Caco-2 (cell line): ENCODE data around the gene KIRREL3. TPM values are rescaled to one million over a fixed set of nuclear protein-coding genes. Genes with fewer than 3 reads are reported as not detected.

ENCODE experiments used
- BruUV-seq: library from RNA; stranded (reverse); fragments of 400-500 nt; replicated peaks from 2 replicates; lab custom pipeline; 2021; lab: Mats Ljungman, UMichigan
- CTCF ChIA-PET: fragments of 300-600 bp; sonication (Branson Sonifier 250); formaldehyde crosslinking; loops from one replicate; lab custom pipeline; 2022; ENCODE audit warnings: antibody characterized with exemption; lab: Charles Lee
- POLR2A ChIA-PET: fragments of 300-600 bp; sonication (Branson Sonifier 250); formaldehyde crosslinking; loops from one replicate; lab custom pipeline; 2022; ENCODE audit warnings: antibody characterized with exemption; lab: Charles Lee
- DNase-seq, 2 experiments: peaks; one replicate each; pipeline versions ENCODE4 v3.0.0 to v3.0.0-alpha.2; 2020 to 2022
- H3K27me3 ChIP-seq: replicated peaks from 2 replicates; pipeline ENCODE4 v1.6.0; 2011; ENCODE audit warnings: low read length; ENCODE audit not compliant: control insufficient read depth, insufficient read depth
- H3K36me3 ChIP-seq: 2 replicates; pipeline ENCODE4 v1.5.1; 2011; ENCODE audit warnings: low read length; ENCODE audit not compliant: control insufficient read depth, insufficient read depth
- H3K4me1 ChIP-seq: fragments of 250-450 bp; sonication (Bioruptor Pico); 2 replicates; pipeline ENCODE4 v1.5.1; 2020; ENCODE audit warnings: mild to moderate bottlenecking
- H3K4me3 ChIP-seq: 2 replicates; pipeline ENCODE4 v1.5.1; 2011; ENCODE audit warnings: low read depth, mild to moderate bottlenecking, control low read depth, low read length
- H3K9me3 ChIP-seq: fragments of 250-450 bp; sonication (Bioruptor Pico); 2 replicates; pipeline ENCODE4 v1.5.1; 2020; ENCODE audit warnings: mild to moderate bottlenecking, moderate library complexity
- H3K27ac Mint-ChIP-seq: one replicate; pipeline ENCODE4 v1.8.0; 2022; ENCODE audit warnings: mixed read lengths; ENCODE audit not compliant: unreplicated experiment
- H3K27me3 Mint-ChIP-seq: one replicate; pipeline ENCODE4 v1.8.0; 2022; ENCODE audit warnings: mixed read lengths; ENCODE audit not compliant: insufficient read depth, unreplicated experiment
- H3K36me3 Mint-ChIP-seq: one replicate; pipeline ENCODE4 v1.8.0; 2022; ENCODE audit warnings: mild to moderate bottlenecking, mixed read lengths; ENCODE audit not compliant: insufficient read depth, unreplicated experiment
- H3K4me1 Mint-ChIP-seq: one replicate; pipeline ENCODE4 v1.8.0; 2022; ENCODE audit warnings: low read depth, mixed read lengths; ENCODE audit not compliant: unreplicated experiment
- H3K4me3 Mint-ChIP-seq: one replicate; pipeline ENCODE4 v1.8.0; 2022; ENCODE audit warnings: mild to moderate bottlenecking, moderate library complexity, mixed read lengths; ENCODE audit not compliant: unreplicated experiment
- H3K9me3 Mint-ChIP-seq: one replicate; pipeline ENCODE4 v1.8.0; 2022; ENCODE audit warnings: mixed read lengths; ENCODE audit not compliant: unreplicated experiment
- intact Hi-C: fragments of 100-400 bp; cut with micrococcal nuclease; formaldehyde crosslinking; loops from one replicate; pipeline ENCODE4 v1.10.0; 2022; ENCODE audit not compliant: unreplicated experiment
- total RNA-seq: library from RNA; stranded (reverse); gene quantifications from 2 replicates; pipeline ENCODE4 v1.2.3, GENCODE V29; 2022
- TF ChIP-seq, protein P1 (sequence below), 2 experiments: fragments of 200-600 bp in 1 of 2; IDR thresholded peaks; 1 replicate in 1 of 2; 2 replicates in 1 of 2; pipeline versions ENCODE4 v1.5.1 to v1.8.0; 2011 to 2022; ENCODE audit warnings: antibody characterized with exemption in 1 of 2, control low read depth in 1 of 2, inconsistent platforms in 1 of 2, low read depth in 1 of 2, low read length in 1 of 2, mild to moderate bottlenecking in 1 of 2, moderate library complexity in 1 of 2; ENCODE audit not compliant: insufficient read depth in 1 of 2, severe bottlenecking in 1 of 2, unreplicated experiment in 1 of 2

The KIRREL3 gene
- total RNA-seq, 1 experiment from 2014 or later: not detected

DNA sequence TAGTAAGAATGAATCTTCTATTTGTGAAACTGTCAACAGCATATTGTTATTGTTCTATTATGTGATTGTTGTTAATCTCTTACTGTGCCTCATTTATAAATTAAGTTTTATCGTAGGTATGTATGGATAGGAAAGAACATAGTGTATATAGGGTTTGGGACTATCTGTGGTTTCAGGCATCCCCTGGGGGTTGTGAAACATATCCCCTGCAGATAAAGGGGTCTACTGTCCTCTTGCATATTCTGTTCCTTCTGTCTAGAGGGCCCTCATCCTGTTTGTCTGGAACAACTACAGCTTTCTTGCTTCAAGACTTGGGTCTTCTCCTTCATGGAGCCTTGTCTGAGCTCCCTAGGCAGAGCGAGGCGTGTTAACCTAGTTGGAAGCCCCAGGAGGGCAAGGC is 159.6 kb downstream of the KIRREL3 start:
- no peaks in the 10 kb centered on the region for H3K36me3 ChIP-seq
- no peaks in the 10 kb centered on the region for H3K9me3 Mint-ChIP-seq
- H3K4me1 ChIP-seq: no peaks in the 10 kb centered on the region
- H3K4me3 Mint-ChIP-seq: no peak overlapping the region
- POLR2A ChIA-PET: no interaction called here
- peaks cover 18% of the 10 kb centered on the region for H3K27me3 Mint-ChIP-seq
- CTCF ChIA-PET: no interaction called here
- no peak overlapping the region for H3K4me3 ChIP-seq
- H3K9me3 ChIP-seq: no peaks in the 10 kb centered on the region
- intact Hi-C loops: no loop called here
- H3K36me3 Mint-ChIP-seq: no peaks in the 10 kb centered on the region
- peaks cover 1% of the 10 kb centered on the region; the same call in 1 of the 2 replicates for H3K27me3 ChIP-seq
- no TSS peak for BruUV-seq
- H3K4me1 Mint-ChIP-seq: no peaks in the 10 kb centered on the region
- no peak overlapping the region for H3K27ac Mint-ChIP-seq
- TF ChIP-seq, protein P1, sequence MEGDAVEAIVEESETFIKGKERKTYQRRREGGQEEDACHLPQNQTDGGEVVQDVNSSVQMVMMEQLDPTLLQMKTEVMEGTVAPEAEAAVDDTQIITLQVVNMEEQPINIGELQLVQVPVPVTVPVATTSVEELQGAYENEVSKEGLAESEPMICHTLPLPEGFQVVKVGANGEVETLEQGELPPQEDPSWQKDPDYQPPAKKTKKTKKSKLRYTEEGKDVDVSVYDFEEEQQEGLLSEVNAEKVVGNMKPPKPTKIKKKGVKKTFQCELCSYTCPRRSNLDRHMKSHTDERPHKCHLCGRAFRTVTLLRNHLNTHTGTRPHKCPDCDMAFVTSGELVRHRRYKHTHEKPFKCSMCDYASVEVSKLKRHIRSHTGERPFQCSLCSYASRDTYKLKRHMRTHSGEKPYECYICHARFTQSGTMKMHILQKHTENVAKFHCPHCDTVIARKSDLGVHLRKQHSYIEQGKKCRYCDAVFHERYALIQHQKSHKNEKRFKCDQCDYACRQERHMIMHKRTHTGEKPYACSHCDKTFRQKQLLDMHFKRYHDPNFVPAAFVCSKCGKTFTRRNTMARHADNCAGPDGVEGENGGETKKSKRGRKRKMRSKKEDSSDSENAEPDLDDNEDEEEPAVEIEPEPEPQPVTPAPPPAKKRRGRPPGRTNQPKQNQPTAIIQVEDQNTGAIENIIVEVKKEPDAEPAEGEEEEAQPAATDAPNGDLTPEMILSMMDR (IDR thresholded peaks at IDR 0.05; ENCODE audit: insufficient read depth in 1 of 2, low read depth in 1 of 2, low read length in 1 of 2, severe bottlenecking in 1 of 2, unreplicated experiment in 1 of 2): no peak
- DNase-seq: no peak

DNA sequence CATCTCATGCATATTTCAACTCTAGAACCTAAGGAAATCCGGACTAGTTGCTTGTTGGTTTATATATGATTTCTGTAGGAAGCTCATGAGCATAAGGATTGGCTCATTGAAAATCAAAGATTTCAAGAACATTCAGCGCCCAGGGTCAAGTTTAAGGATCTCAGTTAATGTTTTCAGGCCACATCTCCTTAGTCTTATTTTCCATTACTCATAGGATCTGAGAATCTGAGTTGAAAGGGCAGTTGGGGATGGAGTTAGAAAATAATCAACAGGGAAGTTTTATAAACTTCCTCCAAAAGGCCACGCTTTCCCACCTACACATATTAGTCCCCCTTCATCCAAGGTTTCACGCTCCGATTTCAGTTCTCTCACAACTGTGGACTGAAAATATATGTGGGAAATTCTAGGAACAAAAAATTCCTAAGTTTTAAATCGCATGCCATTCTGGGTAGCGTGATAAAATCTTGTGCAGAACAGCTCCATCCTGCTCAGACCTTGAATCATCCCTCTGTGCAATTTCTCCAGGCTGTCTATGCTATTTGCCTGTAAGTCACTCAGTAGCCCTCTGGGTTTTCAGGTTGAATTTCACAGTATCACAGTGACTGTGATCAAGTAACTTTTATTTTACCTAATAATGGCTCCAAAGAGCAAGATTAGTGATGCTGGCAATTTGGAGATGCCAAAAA is 160.2 kb downstream of the KIRREL3 start:
- CTCF ChIA-PET: no interaction called here
- Mint-ChIP-seq H3K9me3 (no peaks in the 10 kb centered on the region), H3K4me3 (no peak overlapping the region), H3K27ac (no peak overlapping the region), H3K4me1 (no peaks in the 10 kb centered on the region), H3K27me3 (peaks cover 18% of the 10 kb centered on the region), H3K36me3 (no peaks in the 10 kb centered on the region)
- Histone ChIP-seq H3K4me3 (no peak overlapping the region), H3K36me3 (no peaks in the 10 kb centered on the region), H3K4me1 (no peaks in the 10 kb centered on the region), H3K27me3 (peaks cover 1% of the 10 kb centered on the region; the same call in 1 of the 2 replicates), H3K9me3 (no peaks in the 10 kb centered on the region)
- DNase-seq: no peak
- intact Hi-C loops: no loop called here
- no TSS peak for BruUV-seq
- TF ChIP-seq, protein P1 (IDR thresholded peaks at IDR 0.05; ENCODE audit: insufficient read depth in 1 of 2, low read depth in 1 of 2, low read length in 1 of 2, severe bottlenecking in 1 of 2, unreplicated experiment in 1 of 2): no peak
- POLR2A ChIA-PET: no interaction called here

DNA sequence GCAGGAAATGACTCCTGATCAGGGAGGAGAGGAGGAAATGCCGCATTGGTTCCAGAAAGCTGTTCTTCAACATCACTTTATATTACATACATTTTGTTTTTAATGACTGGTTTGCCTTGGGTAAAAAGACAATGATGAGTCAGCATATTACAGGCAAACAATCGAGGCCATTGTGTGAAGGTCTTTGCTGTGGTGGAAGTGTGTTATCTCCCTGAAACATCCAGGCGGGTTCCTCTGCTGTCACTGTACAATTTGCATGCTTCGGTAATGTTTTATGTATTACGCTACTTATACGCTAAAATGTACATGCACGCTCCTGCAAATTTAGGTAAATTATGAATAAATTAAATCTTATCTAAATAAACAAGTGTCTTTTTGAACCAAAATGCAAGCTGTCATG is 161.1 kb downstream of the KIRREL3 start:
- ChIA-PET CTCF (no interaction called here), POLR2A (no interaction called here)
- H3K9me3 ChIP-seq: no peaks in the 10 kb centered on the region
- H3K4me1 ChIP-seq: no peaks in the 10 kb centered on the region
- Mint-ChIP-seq H3K36me3 (no peaks in the 10 kb centered on the region), H3K27ac (no peak overlapping the region), H3K27me3 (peaks cover 20% of the 10 kb centered on the region), H3K4me1 (no peaks in the 10 kb centered on the region), H3K4me3 (no peak overlapping the region), H3K9me3 (no peaks in the 10 kb centered on the region)
- H3K27me3 ChIP-seq: peaks cover 1% of the 10 kb centered on the region; the same call in 1 of the 2 replicates
- TF ChIP-seq, protein P1 (IDR thresholded peaks at IDR 0.05; ENCODE audit: insufficient read depth in 1 of 2, low read depth in 1 of 2, low read length in 1 of 2, severe bottlenecking in 1 of 2, unreplicated experiment in 1 of 2): no peak
- intact Hi-C loops: no loop called here
- H3K4me3 ChIP-seq: no peak overlapping the region
- BruUV-seq: no TSS peak
- DNase-seq: no peak
- H3K36me3 ChIP-seq: no peaks in the 10 kb centered on the region
